Measurements from ENCODE around the gene KRTAP9-9.

DNA sequence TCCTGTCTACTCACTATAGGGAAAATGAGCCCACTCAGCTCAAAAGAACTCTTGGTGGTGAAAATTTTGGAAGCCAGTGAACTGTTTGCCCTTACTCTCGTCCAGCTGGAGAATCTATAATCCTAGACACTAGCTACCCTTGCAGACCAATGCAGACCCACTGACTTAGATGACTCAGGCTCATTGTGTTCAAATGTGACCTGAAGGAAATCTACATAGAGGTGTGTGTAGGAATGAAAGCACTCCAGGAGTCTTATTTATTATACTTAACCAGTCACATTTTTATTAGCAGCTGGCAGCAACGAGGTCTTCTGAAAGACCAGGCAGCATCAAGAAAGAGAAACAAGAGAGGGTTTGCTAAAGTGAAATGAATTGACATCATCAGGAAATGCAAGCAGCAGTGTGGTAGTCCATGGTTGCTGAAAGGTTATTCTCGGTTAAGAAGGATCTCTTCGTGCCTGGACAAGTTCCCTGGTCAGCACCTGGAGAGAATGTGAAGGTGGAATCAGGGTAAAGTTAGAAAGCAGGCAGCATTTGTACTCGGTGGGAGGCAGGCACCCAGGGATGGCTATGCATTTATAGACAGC is 46.1 kb downstream of the KRTAP9-9 start:
- no peak for TF ChIP-seq EZH2 (IDR thresholded peaks at IDR 0.05; ENCODE audit: borderline replicate concordance, insufficient read depth, low read depth, low read length, poor library complexity, severe bottlenecking)
- TF ChIP-seq, protein P1, sequence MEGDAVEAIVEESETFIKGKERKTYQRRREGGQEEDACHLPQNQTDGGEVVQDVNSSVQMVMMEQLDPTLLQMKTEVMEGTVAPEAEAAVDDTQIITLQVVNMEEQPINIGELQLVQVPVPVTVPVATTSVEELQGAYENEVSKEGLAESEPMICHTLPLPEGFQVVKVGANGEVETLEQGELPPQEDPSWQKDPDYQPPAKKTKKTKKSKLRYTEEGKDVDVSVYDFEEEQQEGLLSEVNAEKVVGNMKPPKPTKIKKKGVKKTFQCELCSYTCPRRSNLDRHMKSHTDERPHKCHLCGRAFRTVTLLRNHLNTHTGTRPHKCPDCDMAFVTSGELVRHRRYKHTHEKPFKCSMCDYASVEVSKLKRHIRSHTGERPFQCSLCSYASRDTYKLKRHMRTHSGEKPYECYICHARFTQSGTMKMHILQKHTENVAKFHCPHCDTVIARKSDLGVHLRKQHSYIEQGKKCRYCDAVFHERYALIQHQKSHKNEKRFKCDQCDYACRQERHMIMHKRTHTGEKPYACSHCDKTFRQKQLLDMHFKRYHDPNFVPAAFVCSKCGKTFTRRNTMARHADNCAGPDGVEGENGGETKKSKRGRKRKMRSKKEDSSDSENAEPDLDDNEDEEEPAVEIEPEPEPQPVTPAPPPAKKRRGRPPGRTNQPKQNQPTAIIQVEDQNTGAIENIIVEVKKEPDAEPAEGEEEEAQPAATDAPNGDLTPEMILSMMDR (IDR thresholded peaks at IDR 0.05): no peak

Measured in B cell (primary cell).